PC-9 (cell line): ENCODE results near the gene EFNA2. TPM values are rescaled to one million over a fixed set of nuclear protein-coding genes. Genes with fewer than 3 reads are reported as not detected.

Experiments
- BruUV-seq: library from RNA; stranded (reverse); fragments of 400-500 nt; replicated peaks from 2 replicates; lab custom pipeline; 2021; lab: Mats Ljungman, UMichigan
- CTCF ChIA-PET: fragments of 300-600 bp; sonication (Branson Sonifier 250); formaldehyde crosslinking; loops from one replicate; lab custom pipeline; 2022; ENCODE audit warnings: antibody characterized with exemption; lab: Charles Lee
- POLR2A ChIA-PET: fragments of 300-600 bp; sonication (Branson Sonifier 250); formaldehyde crosslinking; loops from one replicate; lab custom pipeline; 2022; ENCODE audit warnings: antibody characterized with exemption; ENCODE audit not compliant: unreplicated experiment; lab: Charles Lee
- DNase-seq, 2 experiments: peaks; one replicate each; pipeline versions ENCODE4 v3.0.0 to v3.0.0-alpha.2; 2015 to 2022; ENCODE audit warnings: mixed read lengths in 1 of 2
- H2AFZ ChIP-seq: fragments of 200-600 bp; sonication (generic); 2 replicates; pipeline ENCODE4 v1.8.1; 2017; ENCODE audit warnings: antibody characterized with exemption
- H3F3A ChIP-seq: fragments of 200-600 bp; sonication (generic); 2 replicates; pipeline ENCODE4 v1.8.1; 2017; ENCODE audit warnings: antibody characterized with exemption, mild to moderate bottlenecking, low read depth; ENCODE audit not compliant: insufficient read depth
- H3K27ac ChIP-seq: fragments of 200-600 bp; sonication (generic); 2 replicates; pipeline ENCODE4 v1.6.1; 2016; ENCODE audit warnings: mixed run types
- H3K27me3 ChIP-seq: fragments of 200-600 bp; sonication (generic); 2 replicates; pipeline ENCODE4 v1.6.1; 2016; ENCODE audit warnings: low read depth, mixed run types; ENCODE audit not compliant: insufficient read depth
- H3K36me3 ChIP-seq: fragments of 200-600 bp; sonication (generic); 2 replicates; pipeline ENCODE4 v1.6.1; 2016; ENCODE audit warnings: low read depth, mixed run types
- H3K4me1 ChIP-seq: fragments of 200-600 bp; sonication (generic); replicated peaks from 2 replicates; pipeline ENCODE4 v1.6.1; 2016; ENCODE audit warnings: mixed run types; ENCODE audit not compliant: insufficient read depth
- H3K4me2 ChIP-seq: fragments of 200-600 bp; sonication (generic); 2 replicates; pipeline ENCODE4 v1.6.1; 2017; ENCODE audit warnings: mixed run types
- H3K4me3 ChIP-seq: fragments of 200-600 bp; sonication (generic); 2 replicates; pipeline ENCODE4 v1.6.1; 2016; ENCODE audit warnings: mixed run types
- H3K79me2 ChIP-seq: fragments of 200-600 bp; sonication (generic); 2 replicates; pipeline ENCODE4 v1.6.1; 2017; ENCODE audit warnings: low read depth, mixed run types
- H3K9me2 ChIP-seq: fragments of 200-600 bp; sonication (generic); 2 replicates; pipeline ENCODE4 v1.8.1; 2017; ENCODE audit warnings: mild to moderate bottlenecking; ENCODE audit not compliant: insufficient read depth
- H3K9me3 ChIP-seq: fragments of 200-600 bp; sonication (generic); 2 replicates; pipeline ENCODE4 v1.8.1; 2016; ENCODE audit warnings: low read depth; ENCODE audit not compliant: insufficient read depth
- H4K20me1 ChIP-seq: fragments of 200-600 bp; sonication (generic); 2 replicates; pipeline ENCODE4 v1.8.1; 2017; ENCODE audit not compliant: insufficient read depth
- EZH2 ChIP-seq: fragments of 200-600 bp; sonication (generic); IDR thresholded peaks from 2 replicates; pipeline ENCODE4 v1.8.0; 2017; ENCODE audit warnings: antibody characterized with exemption, low read depth
- intact Hi-C: fragments of 100-400 bp; cut with micrococcal nuclease; formaldehyde crosslinking; loops from one replicate; pipeline ENCODE4 v1.10.0; 2022; ENCODE audit not compliant: unreplicated experiment
- total RNA-seq: library from RNA; stranded (reverse); gene quantifications from 2 replicates; pipeline ENCODE4 v1.2.3, GENCODE V29; 2021
- TF ChIP-seq, protein P1 (sequence below): fragments of 200-600 bp; sonication (generic); conservative IDR thresholded peaks from 2 replicates; pipeline ENCODE4 v1.6.1; 2017; ENCODE audit warnings: mixed run types, antibody characterized with exemption, mild to moderate bottlenecking, moderate library complexity

Gene EFNA2
- total RNA-seq, 1 experiment from 2014 or later: not detected

DNA sequence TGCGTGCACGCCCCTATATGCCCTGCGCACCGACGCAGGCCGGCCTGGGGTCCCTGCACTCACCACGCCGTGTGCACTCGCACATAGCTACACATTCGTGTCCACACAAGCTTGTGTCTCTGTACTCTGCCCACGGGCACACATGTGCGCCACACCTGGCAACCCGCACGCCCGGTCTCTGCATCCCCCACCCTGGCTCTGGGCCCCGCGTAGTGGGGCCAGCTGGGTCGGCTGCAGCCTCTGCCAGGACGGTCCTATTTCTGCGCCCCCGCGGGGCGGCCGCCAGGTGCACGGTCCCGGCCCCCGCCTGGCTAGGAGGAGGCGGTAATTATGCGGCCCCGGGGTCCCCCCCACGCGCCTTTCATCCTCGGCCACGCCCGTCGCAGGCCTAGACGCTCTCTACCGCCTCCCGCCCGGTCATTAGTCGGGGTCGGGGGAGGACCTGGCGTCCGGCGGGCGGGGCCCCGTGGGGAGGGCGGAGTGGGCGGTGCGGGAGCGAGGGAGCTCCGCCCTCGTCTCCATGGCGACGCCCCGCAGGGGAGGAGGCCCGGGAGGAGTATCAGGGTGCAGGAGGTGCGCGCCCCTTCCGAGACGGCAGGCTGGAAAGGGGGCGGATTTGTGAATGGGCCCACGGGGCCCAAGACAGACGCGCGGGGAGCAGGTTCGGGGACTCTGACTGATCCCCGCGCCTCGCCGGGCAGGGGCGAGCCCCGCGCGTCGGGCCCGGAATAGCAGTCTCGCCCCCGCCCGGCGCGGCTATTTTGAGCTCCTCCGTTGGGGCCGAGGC lies 19.4 kb upstream of the EFNA2 start:
- H3K27me3 ChIP-seq: no peaks in the 10 kb centered on the region
- peaks cover under 1% of the 10 kb centered on the region; the same call in 1 of the 2 replicates for H4K20me1 ChIP-seq
- no peaks in the 10 kb centered on the region for H3K9me3 ChIP-seq
- POLR2A ChIA-PET: interaction anchor here (0.5 to 2.1 kb wide), 6 partner anchors 11 to 574 kb away, joined by 5 to 33 read pairs (median 8); no protein-coding TSS in a partner anchor
- H3K4me1 ChIP-seq: peaks cover 46% of the 10 kb centered on the region
- no peaks in the 10 kb centered on the region for H3K36me3 ChIP-seq
- H3K27ac ChIP-seq: peak overlapping the region; percentile 49
- H3K4me3 ChIP-seq: peak overlapping the region; percentile 59
- TF ChIP-seq EZH2: no peak
- TF ChIP-seq, protein P1, sequence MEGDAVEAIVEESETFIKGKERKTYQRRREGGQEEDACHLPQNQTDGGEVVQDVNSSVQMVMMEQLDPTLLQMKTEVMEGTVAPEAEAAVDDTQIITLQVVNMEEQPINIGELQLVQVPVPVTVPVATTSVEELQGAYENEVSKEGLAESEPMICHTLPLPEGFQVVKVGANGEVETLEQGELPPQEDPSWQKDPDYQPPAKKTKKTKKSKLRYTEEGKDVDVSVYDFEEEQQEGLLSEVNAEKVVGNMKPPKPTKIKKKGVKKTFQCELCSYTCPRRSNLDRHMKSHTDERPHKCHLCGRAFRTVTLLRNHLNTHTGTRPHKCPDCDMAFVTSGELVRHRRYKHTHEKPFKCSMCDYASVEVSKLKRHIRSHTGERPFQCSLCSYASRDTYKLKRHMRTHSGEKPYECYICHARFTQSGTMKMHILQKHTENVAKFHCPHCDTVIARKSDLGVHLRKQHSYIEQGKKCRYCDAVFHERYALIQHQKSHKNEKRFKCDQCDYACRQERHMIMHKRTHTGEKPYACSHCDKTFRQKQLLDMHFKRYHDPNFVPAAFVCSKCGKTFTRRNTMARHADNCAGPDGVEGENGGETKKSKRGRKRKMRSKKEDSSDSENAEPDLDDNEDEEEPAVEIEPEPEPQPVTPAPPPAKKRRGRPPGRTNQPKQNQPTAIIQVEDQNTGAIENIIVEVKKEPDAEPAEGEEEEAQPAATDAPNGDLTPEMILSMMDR: no peak
- DNase-seq: peak; percentile 55 to 92
- H3K79me2 ChIP-seq: peaks cover 24% of the 10 kb centered on the region
- no peak overlapping the region for H2AFZ ChIP-seq
- peaks cover 42% of the 10 kb centered on the region; the same call in 1 of the 2 replicates for H3F3A ChIP-seq
- no peaks in the 10 kb centered on the region for H3K9me2 ChIP-seq
- intact Hi-C loops: loop anchor here (2.0 kb wide), 1 partner anchor 14 kb away; no protein-coding TSS in a partner anchor
- peak overlapping the region; percentile 78 for H3K4me2 ChIP-seq
- CTCF ChIA-PET: interaction anchor here (0.5 to 5.0 kb wide), 3 partner anchors 13 to 153 kb away, joined by 5 to 76 read pairs (median 5); no protein-coding TSS in a partner anchor
- no TSS peak for BruUV-seq

DNA sequence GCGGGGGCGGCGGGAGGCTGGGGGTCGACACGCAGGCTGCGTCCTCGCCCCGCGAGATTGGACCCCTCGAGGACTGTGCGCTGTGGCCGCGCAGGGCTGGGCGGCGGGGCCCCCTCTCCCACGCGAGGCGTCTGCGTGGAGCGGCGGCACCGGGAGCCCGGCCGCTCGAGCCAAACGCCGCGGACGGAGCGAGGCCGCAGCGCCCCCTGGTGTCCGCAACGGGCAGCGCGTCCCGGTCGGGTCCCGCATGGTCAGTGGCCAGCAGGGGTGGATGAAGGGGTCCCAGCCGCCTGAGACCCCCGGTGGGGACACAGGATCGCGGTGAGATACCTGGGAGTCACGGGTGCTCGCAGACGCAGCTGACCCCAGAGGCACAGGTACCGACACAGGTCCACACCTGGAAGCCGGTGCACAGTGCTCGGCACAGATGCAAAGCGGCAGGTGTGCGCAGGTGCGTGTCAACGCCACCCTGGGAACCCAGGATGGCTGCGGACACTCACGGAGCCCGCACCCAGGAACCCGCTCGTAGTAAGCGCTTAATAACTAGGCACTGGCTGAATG lies 18.7 kb upstream of the EFNA2 start:
- peak overlapping the region; percentile 59 for H3K4me3 ChIP-seq
- peak in 1 of 2 experiments; percentile 73 for DNase-seq
- H2AFZ ChIP-seq: no peak overlapping the region
- no TSS peak for BruUV-seq
- peak overlapping the region; percentile 78 for H3K4me2 ChIP-seq
- H3K9me2 ChIP-seq: no peaks in the 10 kb centered on the region
- ChIA-PET POLR2A (interaction anchor here (0.5 to 2.1 kb wide), 5 partner anchors 12 to 575 kb away, joined by 5 to 33 read pairs (median 10); no protein-coding TSS in a partner anchor), CTCF (interaction anchor here (0.5 to 5.0 kb wide), 3 partner anchors 14 to 154 kb away, joined by 5 to 76 read pairs (median 5); no protein-coding TSS in a partner anchor)
- no peaks in the 10 kb centered on the region for H3K9me3 ChIP-seq
- H3F3A ChIP-seq: peaks cover 36% of the 10 kb centered on the region; the same call in 1 of the 2 replicates
- H3K4me1 ChIP-seq: peaks cover 49% of the 10 kb centered on the region
- intact Hi-C loops: loop anchor here (2.0 kb wide), 1 partner anchor 14 kb away; no protein-coding TSS in a partner anchor
- no peak for TF ChIP-seq EZH2
- TF ChIP-seq, protein P1: peak; percentile 80
- peaks cover 24% of the 10 kb centered on the region for H3K79me2 ChIP-seq
- H3K27ac ChIP-seq: no peak overlapping the region
- 0 out of 2 replicates have a peak, but pooled peaks cover 1% of the 10 kb centered on the region for H3K36me3 ChIP-seq
- H4K20me1 ChIP-seq: peaks cover 4% of the 10 kb centered on the region; the same call in 1 of the 2 replicates
- H3K27me3 ChIP-seq: no peaks in the 10 kb centered on the region
